Measurements from ENCODE around the gene VAV2.

Gene VAV2

DNA sequence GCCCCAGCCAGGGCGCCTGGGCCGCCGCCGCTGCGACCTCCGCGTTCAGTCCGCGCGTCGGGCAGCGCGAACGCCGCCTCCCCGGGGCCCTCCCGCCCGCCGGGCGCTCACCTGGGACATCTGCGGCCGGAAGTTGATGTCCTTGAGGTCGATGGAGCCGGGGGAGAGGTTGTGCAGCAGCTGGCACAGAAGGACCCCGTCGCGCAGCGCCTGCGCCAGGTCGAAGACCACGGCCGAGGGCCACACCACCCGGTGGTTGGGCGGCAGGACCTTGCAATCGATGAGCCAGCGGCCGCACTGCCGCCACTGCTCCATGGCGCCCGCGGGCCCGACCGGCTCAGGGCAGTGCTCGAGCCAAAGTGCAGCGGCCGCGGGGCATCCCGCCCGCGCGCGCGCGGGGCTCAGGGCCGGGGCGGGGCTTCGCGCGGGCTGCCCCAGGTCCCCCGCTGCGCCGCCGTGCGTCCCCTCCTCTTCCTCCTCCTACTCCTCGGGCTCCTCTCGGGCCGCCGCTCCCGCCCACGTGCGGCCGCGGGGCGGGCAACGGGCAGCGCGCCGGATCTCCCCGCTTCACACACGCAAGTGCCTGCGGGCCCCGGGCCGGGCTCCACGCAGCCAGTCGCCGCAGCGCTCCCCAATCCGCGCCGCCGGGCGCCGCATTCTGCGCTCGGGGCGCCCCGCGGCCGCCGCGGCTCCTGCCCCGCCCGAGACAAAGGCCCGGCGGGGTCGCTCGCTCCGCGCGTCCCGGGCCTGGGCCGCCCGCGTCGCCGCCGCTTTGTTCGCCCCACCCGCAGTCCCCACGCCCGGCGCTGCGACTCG, at the start of gene VAV2:
TSS of gene VAV2 (minus strand) at position 361 of the 816 bp plus-strand sequence. CDS start at position 315, 46 bp downstream.
- TF ChIP-seq JUND (IDR thresholded peaks at IDR 0.05; ENCODE audit: low read depth) = no peak
- in situ Hi-C loops (cut with HindIII; ENCODE audit: low pct_unique_long_range_greater_than_20kb, low sequenced_read_pairs) = no loop called here
- peak; percentile 70 to 89 for DNase-seq (ENCODE audit: low read depth in 1 of 2, low spot score in 1 of 2)

DNA sequence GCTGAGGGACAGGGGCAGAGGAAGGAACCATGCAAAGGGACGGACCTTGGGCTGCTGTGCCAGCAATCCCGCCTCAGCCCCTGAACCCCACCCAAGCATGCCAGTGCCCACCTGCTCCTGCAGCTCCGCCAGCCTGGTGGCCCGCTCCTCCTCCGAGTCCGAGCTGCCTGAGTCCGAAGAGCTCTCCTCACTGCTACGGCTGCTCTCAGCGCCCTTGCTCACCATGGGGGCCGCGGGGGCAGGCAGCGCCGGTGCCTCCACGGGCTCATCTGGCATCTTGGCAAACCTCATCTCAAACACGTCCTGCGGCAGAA, 49.5 kb upstream of the VAV2 start:
- no peak for TF ChIP-seq JUND (IDR thresholded peaks at IDR 0.05; ENCODE audit: low read depth)
- no peak for DNase-seq (ENCODE audit: low read depth in 1 of 2, low spot score in 1 of 2)
- in situ Hi-C loops (cut with HindIII; ENCODE audit: low pct_unique_long_range_greater_than_20kb, low sequenced_read_pairs) = no loop called here

DNA sequence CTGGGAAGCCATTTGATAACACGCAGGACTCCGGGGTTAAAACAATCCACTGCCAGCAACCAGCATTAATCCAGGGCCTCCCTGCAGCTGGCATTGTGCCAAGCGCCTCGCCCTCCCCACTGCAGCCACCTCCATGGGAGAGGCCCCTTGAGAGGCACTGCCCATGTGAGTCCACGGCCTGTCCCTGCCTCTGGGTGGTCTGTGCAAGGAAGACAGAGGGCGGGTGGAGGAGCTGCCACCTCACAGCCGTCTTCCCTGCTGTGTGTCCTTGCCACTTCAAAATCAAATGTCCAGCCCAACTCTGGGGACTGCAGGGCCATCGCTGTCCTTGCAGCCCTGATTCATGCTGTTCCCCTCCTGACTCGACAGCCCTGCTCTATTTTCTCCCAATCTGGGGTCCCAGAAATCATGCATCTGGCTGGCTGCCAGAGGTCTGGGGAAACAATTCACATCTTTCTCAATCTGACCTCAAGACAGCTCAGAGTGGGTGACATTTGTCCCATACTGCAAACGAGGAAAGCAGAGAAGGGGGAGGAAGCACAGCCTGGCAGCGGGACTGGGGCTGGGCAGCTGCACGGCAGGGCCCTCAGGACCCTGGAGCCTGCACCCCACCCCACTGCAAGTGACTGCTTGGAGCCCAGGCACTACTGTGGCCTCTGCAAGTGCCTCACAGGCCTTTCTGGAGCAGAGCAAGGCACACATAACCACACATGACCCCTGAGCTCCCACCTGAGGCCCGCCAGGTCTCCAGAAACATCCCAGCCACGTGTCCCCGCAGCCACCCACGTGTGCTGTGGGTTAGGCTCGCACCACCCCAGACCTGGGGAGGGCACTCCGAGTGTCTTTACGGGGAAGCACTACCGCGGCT, 48.9 kb upstream of the VAV2 start:
- TF ChIP-seq JUND (IDR thresholded peaks at IDR 0.05; ENCODE audit: low read depth) = no peak
- no peak for DNase-seq (ENCODE audit: low read depth in 1 of 2, low spot score in 1 of 2)
- in situ Hi-C loops (cut with HindIII; ENCODE audit: low pct_unique_long_range_greater_than_20kb, low sequenced_read_pairs) = no loop called here

DNA sequence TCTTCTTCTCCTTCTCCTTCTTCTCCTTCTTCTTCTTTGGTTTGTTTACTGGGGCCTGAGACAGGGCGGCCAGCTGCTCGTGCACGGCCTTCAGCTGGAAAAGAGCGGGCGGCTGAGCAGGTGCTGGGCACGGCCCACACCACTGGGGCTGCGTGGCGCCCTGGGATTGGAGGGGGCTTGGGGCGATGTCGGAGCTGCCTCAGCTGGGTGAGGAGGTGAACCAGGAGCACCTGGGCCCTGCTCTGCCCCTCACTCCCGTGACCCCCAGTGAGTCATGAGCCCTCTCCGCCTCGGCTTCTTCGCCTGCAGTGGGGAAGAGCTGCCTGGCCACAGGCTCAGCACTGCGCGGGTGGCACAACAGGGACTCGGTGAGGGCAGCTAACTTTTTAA, 48.0 kb upstream of the VAV2 start:
- in situ Hi-C loops (cut with HindIII; ENCODE audit: low pct_unique_long_range_greater_than_20kb, low sequenced_read_pairs) = no loop called here
- DNase-seq (ENCODE audit: low read depth in 1 of 2, low spot score in 1 of 2) = no peak
- no peak for TF ChIP-seq JUND (IDR thresholded peaks at IDR 0.05; ENCODE audit: low read depth)

DNA sequence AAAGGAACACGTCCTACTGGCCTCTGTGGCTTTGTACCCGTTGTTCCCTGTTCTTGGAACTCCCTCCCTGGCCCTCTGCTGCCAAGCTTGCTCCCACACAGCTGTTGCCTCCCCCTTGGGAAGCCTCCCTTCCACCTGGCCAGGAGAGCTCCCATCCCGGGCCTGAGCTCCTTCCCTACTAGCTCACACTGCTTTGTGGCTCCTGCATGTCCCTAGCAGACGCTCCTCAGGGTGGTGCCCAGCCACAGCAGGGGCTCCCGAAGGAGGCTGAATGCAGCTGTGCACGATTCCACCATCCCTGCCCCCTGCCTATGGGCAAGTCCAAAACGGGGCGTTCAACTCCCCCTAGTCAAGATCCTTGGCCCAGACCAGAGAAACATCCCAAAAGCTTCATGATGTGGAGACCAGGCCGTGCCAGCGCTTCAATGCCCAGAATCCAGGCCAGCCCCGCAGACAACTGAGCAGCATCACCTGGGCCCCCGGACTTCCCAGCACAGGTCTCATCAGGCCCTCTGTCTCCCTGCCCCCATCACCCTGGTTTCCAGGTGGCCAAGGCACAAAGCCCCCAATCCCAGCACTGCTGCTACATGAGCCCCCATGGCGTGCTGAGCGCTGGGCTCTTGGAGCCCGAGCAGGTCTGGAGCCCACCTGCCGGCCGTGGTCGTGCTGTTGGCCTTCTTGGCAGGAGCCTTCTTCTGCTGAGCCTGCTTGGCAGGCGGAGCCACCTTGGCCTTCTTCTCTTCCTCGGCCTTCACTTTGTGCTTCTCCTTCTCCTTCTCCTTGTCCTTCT, 47.5 kb upstream of the VAV2 start:
- in situ Hi-C loops (cut with HindIII; ENCODE audit: low pct_unique_long_range_greater_than_20kb, low sequenced_read_pairs) = no loop called here
- no peak for TF ChIP-seq JUND (IDR thresholded peaks at IDR 0.05; ENCODE audit: low read depth)
- no peak for DNase-seq (ENCODE audit: low read depth in 1 of 2, low spot score in 1 of 2)

GRCh38 chr9:134037641-134038040, 45.5 kb upstream of the VAV2 start:
- in situ Hi-C loops (cut with HindIII; ENCODE audit: low pct_unique_long_range_greater_than_20kb, low sequenced_read_pairs) = no loop called here
- no peak for DNase-seq (ENCODE audit: low read depth in 1 of 2, low spot score in 1 of 2)
- TF ChIP-seq JUND (IDR thresholded peaks at IDR 0.05; ENCODE audit: low read depth) = no peak

DNA sequence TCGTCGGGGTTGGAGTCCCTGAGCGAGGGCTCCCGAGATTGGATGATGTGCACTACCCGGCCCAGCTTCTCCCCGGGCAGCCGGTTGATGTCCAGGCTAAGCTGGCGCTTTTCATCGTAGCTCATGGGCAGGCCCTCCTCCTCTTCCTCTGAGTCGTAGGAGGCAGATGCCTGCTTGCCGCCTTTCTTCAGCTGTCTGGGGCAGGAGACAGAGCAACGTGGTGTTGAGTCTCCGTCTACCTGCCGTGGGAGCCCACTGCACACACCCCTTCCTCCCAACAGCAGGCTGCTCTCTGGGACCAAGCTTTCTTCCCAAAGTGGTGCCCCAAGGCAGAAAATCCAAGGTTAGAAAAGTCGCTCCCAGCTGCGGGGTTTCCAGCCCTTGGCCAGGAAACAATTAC, 44.0 kb upstream of the VAV2 start:
- no peak for DNase-seq (ENCODE audit: low read depth in 1 of 2, low spot score in 1 of 2)
- TF ChIP-seq JUND (IDR thresholded peaks at IDR 0.05; ENCODE audit: low read depth) = no peak
- in situ Hi-C loops (cut with HindIII; ENCODE audit: low pct_unique_long_range_greater_than_20kb, low sequenced_read_pairs) = no loop called here

- in situ Hi-C loops (cut with HindIII; ENCODE audit: low pct_unique_long_range_greater_than_20kb, low sequenced_read_pairs) = no loop called here
- TF ChIP-seq JUND (IDR thresholded peaks at IDR 0.05; ENCODE audit: low read depth) = no peak
- DNase-seq (ENCODE audit: low read depth in 1 of 2, low spot score in 1 of 2) = no peak
These were observed 43.2 kb upstream of the VAV2 start for GRCh38 chr9:134035041-134036039.

DNA sequence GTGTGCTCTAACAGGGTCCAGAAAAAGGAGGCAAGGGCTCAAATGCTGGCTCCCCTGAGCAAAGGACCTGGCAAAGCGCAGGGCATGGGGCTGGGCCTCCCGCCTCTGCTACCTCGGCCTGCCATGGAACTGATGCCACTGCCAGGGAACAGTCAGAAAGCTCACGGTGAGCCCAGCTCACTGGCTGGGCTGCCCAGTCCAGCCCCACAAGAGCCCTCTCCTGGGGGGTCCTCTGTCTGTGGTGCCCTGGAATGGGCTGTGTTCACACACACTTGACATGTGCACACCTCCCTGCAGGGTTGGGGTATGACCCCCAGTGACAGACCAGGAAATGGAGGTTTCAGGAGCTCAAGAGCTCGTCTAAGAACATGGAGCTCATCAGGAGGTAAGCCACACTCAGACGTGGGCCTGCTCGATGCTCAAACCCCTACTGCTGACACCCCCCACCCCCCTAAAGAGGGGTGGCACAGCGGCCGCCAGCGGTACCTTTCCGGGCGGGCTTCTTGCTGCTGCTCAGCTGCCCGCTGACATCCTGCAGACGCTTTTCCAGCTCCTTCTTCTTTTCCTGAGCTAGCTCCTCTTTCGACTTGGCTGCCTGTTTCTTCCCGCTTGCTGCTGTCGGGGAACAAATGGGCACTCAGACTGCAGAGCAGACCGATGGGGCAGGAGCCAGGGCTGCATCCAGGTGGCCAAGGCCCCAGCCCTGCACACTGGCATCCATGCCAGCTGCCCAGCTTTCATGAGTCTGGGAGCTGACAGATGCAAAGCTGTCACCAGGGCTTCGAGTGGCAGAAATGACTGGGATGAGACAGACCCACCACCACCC, 42.3 kb upstream of the VAV2 start:
- no peak for TF ChIP-seq JUND (IDR thresholded peaks at IDR 0.05; ENCODE audit: low read depth)
- in situ Hi-C loops (cut with HindIII; ENCODE audit: low pct_unique_long_range_greater_than_20kb, low sequenced_read_pairs) = no loop called here
- no peak for DNase-seq (ENCODE audit: low read depth in 1 of 2, low spot score in 1 of 2)

DNA sequence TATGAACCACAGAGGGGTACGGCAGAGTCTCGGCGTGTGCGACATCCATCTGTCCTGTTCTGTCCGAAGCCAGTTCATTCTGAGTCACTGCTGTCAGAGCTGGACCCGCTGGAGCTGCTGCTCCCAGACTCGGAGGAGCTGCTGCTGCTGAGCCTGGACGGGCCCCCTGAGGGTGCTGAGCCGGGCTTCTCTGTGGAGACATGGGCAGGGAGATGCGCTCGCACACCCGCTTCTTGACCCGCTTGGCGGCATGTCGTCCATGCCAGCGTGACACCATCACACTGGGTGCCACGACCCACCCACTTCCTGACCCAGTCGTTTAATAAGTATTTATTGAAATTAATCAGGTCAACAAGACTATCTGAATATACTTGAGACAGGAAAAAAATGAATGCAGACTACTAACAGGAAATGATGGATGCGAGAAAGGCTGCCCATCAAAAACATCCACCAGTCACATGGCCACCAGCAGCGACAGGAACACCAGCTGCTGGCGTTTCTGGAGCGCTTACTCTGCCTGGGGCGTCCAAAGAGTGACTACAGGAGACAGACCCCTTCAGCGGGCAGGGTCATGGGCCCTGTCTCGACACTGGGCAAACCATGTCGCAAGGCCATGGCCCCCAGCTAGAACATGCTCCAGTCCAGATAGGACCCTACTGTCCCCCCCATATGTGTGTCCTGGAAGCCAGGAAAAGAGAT, 41.5 kb upstream of the VAV2 start:
- in situ Hi-C loops (cut with HindIII; ENCODE audit: low pct_unique_long_range_greater_than_20kb, low sequenced_read_pairs) = no loop called here
- DNase-seq (ENCODE audit: low read depth in 1 of 2, low spot score in 1 of 2) = no peak
- TF ChIP-seq JUND (IDR thresholded peaks at IDR 0.05; ENCODE audit: low read depth) = no peak
